Stomach (tissue), 9 donors: ENCODE data around the gene SLC5A2. TPM values are rescaled to one million over a fixed set of nuclear protein-coding genes. Genes with fewer than 3 reads are reported as not detected.

Experiments
- DNase-seq, 2 donors: peaks; one replicate each; pipeline versions ENCODE4 v3.0.0 to v3.0.0-alpha.2; 2013 to 2019
- H3K27ac ChIP-seq, 5 donors: fragments of 200-600 bp in 4 of 5; sonication (generic) in 4 of 5; one replicate each; pipeline ENCODE4 v1.5.1; 2013 to 2019; ENCODE audit warnings: mild to moderate bottlenecking in 1 of 5, moderate library complexity in 1 of 5
- H3K27me3 ChIP-seq, 3 donors: fragments of 200-600 bp; sonication (generic); one replicate each; pipeline ENCODE4 v1.5.1; 2017 to 2019; ENCODE audit warnings: mixed run types in 1 of 3
- H3K36me3 ChIP-seq, 4 donors: fragments of 200-600 bp; sonication (generic); 1 replicate in 3 of 4; 2 replicates in 1 of 4; pipeline ENCODE4 v1.5.1; 2016 to 2019
- H3K4me1 ChIP-seq, 4 donors: fragments of 200-600 bp; sonication (generic); one replicate each; pipeline ENCODE4 v1.5.1; 2016 to 2019
- H3K4me3 ChIP-seq, 4 donors: fragments of 200-600 bp; sonication (generic) in 3 of 4; one replicate each; pipeline ENCODE4 v1.5.1; 2016 to 2019; ENCODE audit warnings: mild to moderate bottlenecking in 1 of 4
- H3K9me3 ChIP-seq, 4 donors: fragments of 200-600 bp; sonication (generic); one replicate each; pipeline ENCODE4 v1.5.1; 2016 to 2019
- EP300 ChIP-seq: sonication (generic); formaldehyde crosslinking; IDR thresholded peaks from one replicate; pipeline ENCODE4 v1.6.1; 2017; ENCODE audit warnings: antibody characterized with exemption
- POLR2A ChIP-seq, 4 donors: fragments of 450-650 bp; IDR thresholded peaks; one replicate each; pipeline ENCODE4 v1.6.1; 2016; ENCODE audit warnings: antibody characterized with exemption in 4 of 4, control low read depth in 2 of 4, mild to moderate bottlenecking in 1 of 4, moderate library complexity in 1 of 4
- POLR2AphosphoS5 ChIP-seq, 3 donors: sonication (generic); formaldehyde crosslinking; IDR thresholded peaks; one replicate each; pipeline ENCODE4 v1.6.1; 2016; ENCODE audit warnings: antibody characterized with exemption in 3 of 3
- WGBS, 5 donors: extraction: QIAGEN DNeasy Blood & Tissue Kit in 3 of 5; methylation state at CpG; one replicate each; pipeline versions ENCODE4 v1.1.5 to v1.1.7; 2013 to 2018; 5-methylcytosine and 5-hydroxymethylcytosine counted together
- intact Hi-C: fragments of 100-400 bp; cut with DNase I; formaldehyde crosslinking; loops from one replicate; pipeline ENCODE4 v1.15.1; 2023; ENCODE audit warnings: low total_unique reads
- polyA plus RNA-seq, 3 donors: library from polyadenylated mRNA; stranded (reverse); fragments of 200-250 nt; gene quantifications; one replicate each; pipeline ENCODE4 v1.2.3, GENCODE V29; 2013
- total RNA-seq, 5 donors: library from RNA; depleted of rRNA; stranded (reverse); fragments of >200 nt; gene quantifications; one replicate each; pipeline versions ENCODE4 v1.1.0 to v1.2.3, GENCODE V29; 2014 to 2016
- TF ChIP-seq, protein P1 (sequence below), 7 experiments: fragments of 450-650 bp in 4 of 7; fragments of 200-600 bp in 3 of 7; sonication (generic) in 3 of 7; IDR thresholded peaks; one replicate each; pipeline ENCODE4 v1.5.1; 2016 to 2019; ENCODE audit warnings: antibody characterized with exemption in 7 of 7, control low read depth in 2 of 7, mild to moderate bottlenecking in 1 of 7
- donor health status: healthy with polysubstance abuse.
- donor health status: Bipolar disorder and iron deficiency.
- donor health status: healthy.

The SLC5A2 gene
- total and polyA plus RNA-seq, 8 donors, result 0.62 to 1.8 (median 0.76) TPM; not detected in 5

DNA sequence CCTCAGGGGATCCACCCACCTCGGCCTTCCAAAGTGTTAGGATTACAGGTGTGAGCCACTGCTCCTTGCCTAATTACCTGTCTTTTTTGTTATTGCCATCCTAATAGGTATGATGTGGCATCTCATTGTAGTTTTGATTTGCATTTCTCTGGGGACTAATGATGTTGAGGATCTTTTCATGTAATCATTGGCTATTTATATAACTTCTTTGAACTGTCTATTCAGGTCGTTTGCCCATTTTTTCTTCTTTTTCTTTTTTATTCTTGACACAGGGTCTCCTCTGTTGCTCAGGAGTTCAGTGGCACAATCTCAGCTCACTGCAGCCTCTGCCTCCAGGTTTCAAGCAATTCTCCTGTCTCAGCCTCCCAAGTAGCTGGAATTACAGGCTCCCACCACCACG, 12.3 kb upstream of the SLC5A2 start:
- peaks cover 0 to 14% (median 0%) of the 10 kb centered on the region in 3 donors for H3K27me3 ChIP-seq
- intact Hi-C loops, result no loop called here
- 76 to 84% (median 80%) methylated on average over 3 of the region's 3 CpGs for WGBS, 5 donors
- TF ChIP-seq EP300 (no peak), POLR2AphosphoS5 (IDR thresholded peaks at IDR 0.05) (no peak), POLR2A (IDR thresholded peaks at IDR 0.05) (no peak)
- TF ChIP-seq, protein P1, sequence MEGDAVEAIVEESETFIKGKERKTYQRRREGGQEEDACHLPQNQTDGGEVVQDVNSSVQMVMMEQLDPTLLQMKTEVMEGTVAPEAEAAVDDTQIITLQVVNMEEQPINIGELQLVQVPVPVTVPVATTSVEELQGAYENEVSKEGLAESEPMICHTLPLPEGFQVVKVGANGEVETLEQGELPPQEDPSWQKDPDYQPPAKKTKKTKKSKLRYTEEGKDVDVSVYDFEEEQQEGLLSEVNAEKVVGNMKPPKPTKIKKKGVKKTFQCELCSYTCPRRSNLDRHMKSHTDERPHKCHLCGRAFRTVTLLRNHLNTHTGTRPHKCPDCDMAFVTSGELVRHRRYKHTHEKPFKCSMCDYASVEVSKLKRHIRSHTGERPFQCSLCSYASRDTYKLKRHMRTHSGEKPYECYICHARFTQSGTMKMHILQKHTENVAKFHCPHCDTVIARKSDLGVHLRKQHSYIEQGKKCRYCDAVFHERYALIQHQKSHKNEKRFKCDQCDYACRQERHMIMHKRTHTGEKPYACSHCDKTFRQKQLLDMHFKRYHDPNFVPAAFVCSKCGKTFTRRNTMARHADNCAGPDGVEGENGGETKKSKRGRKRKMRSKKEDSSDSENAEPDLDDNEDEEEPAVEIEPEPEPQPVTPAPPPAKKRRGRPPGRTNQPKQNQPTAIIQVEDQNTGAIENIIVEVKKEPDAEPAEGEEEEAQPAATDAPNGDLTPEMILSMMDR (IDR thresholded peaks at IDR 0.05), result no peak
- no peak overlapping the region for H3K4me3 ChIP-seq
- no peak for DNase-seq
- peaks cover 22 to 42% (median 37%) of the 10 kb centered on the region in 4 donors for H3K36me3 ChIP-seq
- peak overlapping the region in 4 of 5 donors; percentile 88 to 96 (median 92) for H3K27ac ChIP-seq
- H3K4me1 ChIP-seq, result peaks cover 13 to 48% (median 36%) of the 10 kb centered on the region in 4 donors
- no peaks in the 10 kb centered on the region for H3K9me3 ChIP-seq

DNA sequence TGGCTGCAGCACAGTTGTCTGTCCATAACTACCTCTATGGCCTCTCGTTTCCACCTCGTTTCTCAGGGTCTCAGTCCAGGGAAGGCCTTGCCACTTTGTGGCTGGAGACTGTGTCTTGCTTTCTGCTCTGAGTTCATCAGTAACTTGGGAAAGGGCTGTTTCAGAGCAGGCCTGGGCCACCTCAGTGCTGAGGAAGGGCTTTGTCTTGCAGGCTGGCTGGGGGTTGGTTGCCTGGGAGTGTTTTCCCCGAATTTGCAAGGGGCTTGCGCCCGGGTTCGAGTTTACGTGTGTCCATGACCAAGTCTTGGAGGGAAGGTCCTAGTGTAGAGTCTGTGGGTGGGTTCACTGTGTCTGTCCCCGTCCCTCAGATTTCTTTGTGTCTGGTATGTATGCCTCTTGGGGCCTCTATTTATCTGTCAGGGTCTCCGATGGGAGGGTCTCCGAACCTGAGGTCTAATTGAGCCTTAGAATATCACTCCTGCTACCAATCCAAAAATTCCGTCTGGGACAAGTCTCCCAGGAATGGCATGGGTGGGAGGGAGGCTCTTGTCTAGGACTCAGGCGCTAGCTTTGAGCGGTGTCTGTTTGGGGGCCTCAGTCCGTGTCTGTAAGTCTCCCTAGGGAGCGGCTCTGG, 11.6 kb upstream of the SLC5A2 start:
- H3K36me3 ChIP-seq, result peaks cover 15 to 42% (median 37%) of the 10 kb centered on the region in 4 donors
- H3K4me1 ChIP-seq, result peaks cover 20 to 56% (median 44%) of the 10 kb centered on the region in 4 donors
- 28 to 57% (median 44%) methylated on average over 11 to 15 of the region's 15 CpGs for WGBS, 5 donors
- TF ChIP-seq POLR2A (IDR thresholded peaks at IDR 0.05), result no peak
- no peak for TF ChIP-seq EP300
- TF ChIP-seq POLR2AphosphoS5 (IDR thresholded peaks at IDR 0.05), result no peak
- TF ChIP-seq, protein P1 (IDR thresholded peaks at IDR 0.05), result no peak
- H3K9me3 ChIP-seq, result no peaks in the 10 kb centered on the region
- no peak for DNase-seq
- peaks cover 0 to 14% (median 0%) of the 10 kb centered on the region in 3 donors for H3K27me3 ChIP-seq
- peak overlapping the region; percentile 56 to 81 (median 68) for H3K4me3 ChIP-seq
- H3K27ac ChIP-seq, result peak overlapping the region; percentile 48 to 96 (median 88)
- intact Hi-C loops, result no loop called here

DNA sequence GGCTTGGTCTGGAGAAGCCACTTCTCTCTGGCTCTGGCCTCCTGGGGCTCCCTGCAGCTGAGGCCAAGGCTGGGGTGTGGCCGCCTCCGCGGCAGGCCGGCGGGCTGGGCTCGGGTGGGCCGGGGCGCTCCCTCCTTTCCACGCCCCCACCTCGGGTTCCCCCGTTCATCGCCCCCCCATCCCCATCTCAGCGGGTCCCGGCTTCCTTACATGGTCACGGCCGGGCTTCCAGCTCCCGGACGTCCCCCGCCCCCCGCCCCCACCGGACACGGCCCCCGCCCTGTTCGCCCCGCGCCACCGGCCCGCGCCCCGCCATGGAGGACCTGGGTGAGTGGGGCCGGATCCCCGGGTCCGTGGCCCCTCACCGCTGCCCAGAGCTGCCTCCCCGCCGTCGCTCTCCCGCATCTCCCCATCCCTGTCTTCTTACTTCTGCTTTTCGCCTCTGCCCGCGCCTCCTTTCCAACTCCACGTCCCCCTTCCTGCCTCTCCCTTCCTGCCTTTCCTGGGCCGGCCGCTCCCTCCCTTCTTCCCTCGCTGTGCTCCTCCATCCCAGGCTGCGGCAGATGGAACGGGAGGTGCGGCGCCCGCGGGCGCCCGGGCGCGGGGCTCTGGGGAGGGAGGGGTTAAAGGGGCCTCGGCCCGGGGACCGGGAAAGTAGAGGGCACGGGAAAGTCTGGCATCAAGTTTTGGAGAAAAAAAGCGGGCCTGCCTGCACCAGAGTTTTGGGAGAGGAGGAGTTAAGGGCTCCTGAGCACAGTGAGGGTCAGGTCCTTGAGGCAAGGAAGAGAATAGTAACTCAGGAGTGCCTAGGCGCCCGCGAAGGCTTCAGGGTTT, 10.8 kb upstream of the SLC5A2 start, which contains the start of gene TGFB1I1:
TSS of gene TGFB1I1 (plus strand) at position 278 of the 834 bp plus-strand sequence. CDS start at position 315, 37 bp downstream.
- H3K27ac ChIP-seq, result peak within 1 kb of the TSS; percentile 70 to 96 (median 88)
- TF ChIP-seq, protein P1 (IDR thresholded peaks at IDR 0.05), result no peak
- TF ChIP-seq POLR2AphosphoS5 (IDR thresholded peaks at IDR 0.05), result no peak
- no peak for TF ChIP-seq EP300
- no peak for TF ChIP-seq POLR2A (IDR thresholded peaks at IDR 0.05)
- WGBS, 5 donors, result 0 to 2% (median 1%) methylated on average over 27 to 63 of the region's 63 CpGs
- peaks cover 0 to 14% (median 0%) of the 10 kb centered on the region in 3 donors for H3K27me3 ChIP-seq
- peaks cover 12 to 42% (median 35%) of the 10 kb centered on the region in 4 donors for H3K36me3 ChIP-seq
- intact Hi-C loops, result no loop called here
- H3K4me1 ChIP-seq, result peaks cover 24 to 62% (median 51%) of the 10 kb centered on the region in 4 donors
- peak within 1 kb of the TSS; percentile 56 to 81 (median 68) for H3K4me3 ChIP-seq
- no peaks in the 10 kb centered on the region for H3K9me3 ChIP-seq
- DNase-seq, result peak in 1 of 2 donors; percentile 90

DNA sequence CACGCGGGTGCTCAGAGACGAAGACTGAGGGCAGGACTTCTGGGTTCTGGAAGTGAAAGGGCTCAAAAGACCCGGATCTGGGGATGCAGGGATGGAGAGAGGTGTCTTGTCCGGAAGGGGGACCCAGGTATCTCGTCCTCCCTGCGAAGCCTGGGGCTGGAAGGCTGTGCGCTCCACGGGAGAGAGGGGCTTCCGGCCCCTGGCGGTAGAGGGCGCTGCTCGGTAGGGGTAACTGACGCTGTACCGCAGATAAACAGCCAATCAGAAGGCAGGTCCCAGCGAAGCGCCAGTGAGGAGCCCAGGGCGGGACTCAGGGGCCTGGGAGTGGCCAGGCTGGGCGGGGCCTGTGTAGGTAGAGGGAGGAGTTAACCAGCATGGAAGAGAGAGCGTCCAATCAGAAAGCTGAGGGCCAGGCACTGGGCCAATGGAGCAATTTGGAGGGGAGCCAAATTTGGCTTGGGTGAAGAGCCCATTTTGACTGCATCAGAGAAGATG, 10.2 kb upstream of the SLC5A2 start:
- peak overlapping the region; percentile 70 to 96 (median 88) for H3K27ac ChIP-seq
- H3K27me3 ChIP-seq, result peaks cover 0 to 14% (median 0%) of the 10 kb centered on the region in 3 donors
- intact Hi-C loops, result no loop called here
- DNase-seq, result peak; percentile 87 to 95
- peaks cover 19 to 45% (median 37%) of the 10 kb centered on the region in 4 donors for H3K36me3 ChIP-seq
- TF ChIP-seq EP300 (no peak), POLR2A (IDR thresholded peaks at IDR 0.05) (no peak), POLR2AphosphoS5 (IDR thresholded peaks at IDR 0.05) (no peak)
- TF ChIP-seq, protein P1 (IDR thresholded peaks at IDR 0.05), result peak in 5 of 7 experiments; percentile 54 to 74 (median 63)
- peaks cover 30 to 68% (median 57%) of the 10 kb centered on the region in 4 donors for H3K4me1 ChIP-seq
- no peaks in the 10 kb centered on the region for H3K9me3 ChIP-seq
- WGBS, 5 donors, result 20 to 36% (median 33%) methylated on average over 20 of the region's 20 CpGs
- peak overlapping the region; percentile 56 to 81 (median 68) for H3K4me3 ChIP-seq
